K562 (cell line): ENCODE data around the gene AAMP.
A peak's percentile ranks its signal among the peaks of the same experiment; 100 is the strongest.

Experiments
- EP300 ChIP-seq: IDR thresholded peaks from 2 replicates; pipeline ENCODE4 v1.6.1; 2012; ENCODE audit warnings: low read length, improper control_type of control experiment
- EZH2 ChIP-seq: IDR thresholded peaks from 2 replicates; pipeline ENCODE4 v1.6.1; 2012; ENCODE audit warnings: low read depth, mild to moderate bottlenecking, inconsistent platforms, low read length, borderline replicate concordance
- FOXA3 ChIP-seq, 2 experiments: fragments of 450-650 bp in 1 of 2; sonication (generic) in 1 of 2; formaldehyde crosslinking; IDR thresholded peaks in 1 of 2; conservative IDR thresholded peaks in 1 of 2; 2 replicates each; pipeline versions ENCODE4 v1.4.0 to v1.8.0; 2020 to 2022; ENCODE audit warnings: mild to moderate bottlenecking in 2 of 2, missing genetic modification reagents in 1 of 2
- FOXP1 ChIP-seq: sonication (generic); formaldehyde crosslinking; IDR thresholded peaks from 2 replicates; pipeline ENCODE4 v1.8.0; 2022; ENCODE audit warnings: mild to moderate bottlenecking, missing genetic modification reagents
- GATA2 ChIP-seq: sonication (generic); formaldehyde crosslinking; IDR thresholded peaks from 2 replicates; pipeline ENCODE4 v1.4.0; 2020; ENCODE audit warnings: mild to moderate bottlenecking, missing genetic modification reagents
- GATAD2A ChIP-seq: fragments of 450-650 bp; IDR thresholded peaks from 2 replicates; pipeline ENCODE4 v1.6.1; 2017
- POLR2A ChIP-seq: fragments of 450-650 bp; conservative IDR thresholded peaks from 2 replicates; pipeline ENCODE4 v1.6.1; 2016
- RFX1 ChIP-seq: fragments of 450-650 bp; IDR thresholded peaks from 2 replicates; pipeline ENCODE4 v1.6.1; 2016; ENCODE audit warnings: mild to moderate bottlenecking, moderate library complexity
- TF ChIP-seq, protein P1 (sequence below), 3 experiments: IDR thresholded peaks in 2 of 3; conservative IDR thresholded peaks in 1 of 3; 2 replicates each; pipeline ENCODE4 v1.5.1; 2011 to 2012; ENCODE audit warnings: low read length in 3 of 3, mild to moderate bottlenecking in 3 of 3, control low read depth in 2 of 3, improper control_type of control experiment in 1 of 3, inconsistent platforms in 1 of 3, low read depth in 1 of 3, mixed read lengths in 1 of 3, moderate library complexity in 1 of 3; ENCODE audit not compliant: insufficient read depth in 2 of 3
- TF ChIP-seq, protein P2 (sequence below): sonication (generic); formaldehyde crosslinking; IDR thresholded peaks from 2 replicates; pipeline ENCODE4 v1.8.1; 2023; ENCODE audit warnings: mild to moderate bottlenecking, missing genetic modification reagents, moderate library complexity
- TF ChIP-seq, protein P3 (sequence below): sonication (generic); formaldehyde crosslinking; IDR thresholded peaks from 2 replicates; pipeline ENCODE4 v1.5.0; 2020; ENCODE audit warnings: missing genetic modification reagents
- TF ChIP-seq, protein P4 (sequence below): fragments of 250-450 bp; sonication (Bioruptor Pico); IDR thresholded peaks from 2 replicates; pipeline ENCODE4 v1.5.0; 2020; ENCODE audit warnings: mild to moderate bottlenecking, borderline replicate concordance

DNA sequence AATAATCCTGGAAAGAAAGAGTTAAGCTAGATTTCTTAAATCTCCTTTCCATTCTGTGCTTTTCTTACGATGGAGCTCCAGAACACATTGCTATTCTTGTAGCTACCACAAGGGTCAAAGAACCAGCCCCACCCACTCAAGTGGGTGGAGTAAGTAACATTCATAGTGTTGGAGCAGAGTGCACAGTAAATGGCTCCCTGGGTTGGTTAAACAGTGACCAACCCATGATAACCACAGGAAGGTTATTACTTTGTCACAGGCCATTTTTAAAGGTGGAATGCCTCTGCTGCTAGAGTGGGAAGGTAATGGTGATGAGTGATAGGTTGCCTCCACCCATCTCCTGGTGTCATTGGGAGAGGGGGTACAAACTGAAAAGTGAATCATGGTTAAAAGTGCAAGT is 39.1 kb downstream of the AAMP start:
- TF ChIP-seq, protein P1, sequence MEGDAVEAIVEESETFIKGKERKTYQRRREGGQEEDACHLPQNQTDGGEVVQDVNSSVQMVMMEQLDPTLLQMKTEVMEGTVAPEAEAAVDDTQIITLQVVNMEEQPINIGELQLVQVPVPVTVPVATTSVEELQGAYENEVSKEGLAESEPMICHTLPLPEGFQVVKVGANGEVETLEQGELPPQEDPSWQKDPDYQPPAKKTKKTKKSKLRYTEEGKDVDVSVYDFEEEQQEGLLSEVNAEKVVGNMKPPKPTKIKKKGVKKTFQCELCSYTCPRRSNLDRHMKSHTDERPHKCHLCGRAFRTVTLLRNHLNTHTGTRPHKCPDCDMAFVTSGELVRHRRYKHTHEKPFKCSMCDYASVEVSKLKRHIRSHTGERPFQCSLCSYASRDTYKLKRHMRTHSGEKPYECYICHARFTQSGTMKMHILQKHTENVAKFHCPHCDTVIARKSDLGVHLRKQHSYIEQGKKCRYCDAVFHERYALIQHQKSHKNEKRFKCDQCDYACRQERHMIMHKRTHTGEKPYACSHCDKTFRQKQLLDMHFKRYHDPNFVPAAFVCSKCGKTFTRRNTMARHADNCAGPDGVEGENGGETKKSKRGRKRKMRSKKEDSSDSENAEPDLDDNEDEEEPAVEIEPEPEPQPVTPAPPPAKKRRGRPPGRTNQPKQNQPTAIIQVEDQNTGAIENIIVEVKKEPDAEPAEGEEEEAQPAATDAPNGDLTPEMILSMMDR (IDR thresholded peaks at IDR 0.05 in 2 of 3, conservative IDR thresholded peaks at IDR 0.05 in 1 of 3; ENCODE audit: insufficient read depth in 2 of 3, low read depth in 1 of 3, low read length in 3 of 3) = peak; percentile 10 to 18 (median 16); a peak in 2 of 6 replicates
- TF ChIP-seq POLR2A (no peak), FOXP1 (CRISPR knock-in tag) (no peak), RFX1 (no peak), EP300 (no peak), FOXA3 (CRISPR knock-in tag; conservative IDR thresholded peaks at IDR 0.05 in 1 of 2, IDR thresholded peaks at IDR 0.05 in 1 of 2) (no peak), GATA2 (CRISPR knock-in tag) (no peak), EZH2 (no peak), GATAD2A (no peak)
- TF ChIP-seq, protein P2, sequence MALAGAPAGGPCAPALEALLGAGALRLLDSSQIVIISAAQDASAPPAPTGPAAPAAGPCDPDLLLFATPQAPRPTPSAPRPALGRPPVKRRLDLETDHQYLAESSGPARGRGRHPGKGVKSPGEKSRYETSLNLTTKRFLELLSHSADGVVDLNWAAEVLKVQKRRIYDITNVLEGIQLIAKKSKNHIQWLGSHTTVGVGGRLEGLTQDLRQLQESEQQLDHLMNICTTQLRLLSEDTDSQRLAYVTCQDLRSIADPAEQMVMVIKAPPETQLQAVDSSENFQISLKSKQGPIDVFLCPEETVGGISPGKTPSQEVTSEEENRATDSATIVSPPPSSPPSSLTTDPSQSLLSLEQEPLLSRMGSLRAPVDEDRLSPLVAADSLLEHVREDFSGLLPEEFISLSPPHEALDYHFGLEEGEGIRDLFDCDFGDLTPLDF (CRISPR knock-in tag) = no peak
- TF ChIP-seq, protein P3, sequence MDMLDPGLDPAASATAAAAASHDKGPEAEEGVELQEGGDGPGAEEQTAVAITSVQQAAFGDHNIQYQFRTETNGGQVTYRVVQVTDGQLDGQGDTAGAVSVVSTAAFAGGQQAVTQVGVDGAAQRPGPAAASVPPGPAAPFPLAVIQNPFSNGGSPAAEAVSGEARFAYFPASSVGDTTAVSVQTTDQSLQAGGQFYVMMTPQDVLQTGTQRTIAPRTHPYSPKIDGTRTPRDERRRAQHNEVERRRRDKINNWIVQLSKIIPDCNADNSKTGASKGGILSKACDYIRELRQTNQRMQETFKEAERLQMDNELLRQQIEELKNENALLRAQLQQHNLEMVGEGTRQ (CRISPR knock-in tag) = no peak
- TF ChIP-seq, protein P4, sequence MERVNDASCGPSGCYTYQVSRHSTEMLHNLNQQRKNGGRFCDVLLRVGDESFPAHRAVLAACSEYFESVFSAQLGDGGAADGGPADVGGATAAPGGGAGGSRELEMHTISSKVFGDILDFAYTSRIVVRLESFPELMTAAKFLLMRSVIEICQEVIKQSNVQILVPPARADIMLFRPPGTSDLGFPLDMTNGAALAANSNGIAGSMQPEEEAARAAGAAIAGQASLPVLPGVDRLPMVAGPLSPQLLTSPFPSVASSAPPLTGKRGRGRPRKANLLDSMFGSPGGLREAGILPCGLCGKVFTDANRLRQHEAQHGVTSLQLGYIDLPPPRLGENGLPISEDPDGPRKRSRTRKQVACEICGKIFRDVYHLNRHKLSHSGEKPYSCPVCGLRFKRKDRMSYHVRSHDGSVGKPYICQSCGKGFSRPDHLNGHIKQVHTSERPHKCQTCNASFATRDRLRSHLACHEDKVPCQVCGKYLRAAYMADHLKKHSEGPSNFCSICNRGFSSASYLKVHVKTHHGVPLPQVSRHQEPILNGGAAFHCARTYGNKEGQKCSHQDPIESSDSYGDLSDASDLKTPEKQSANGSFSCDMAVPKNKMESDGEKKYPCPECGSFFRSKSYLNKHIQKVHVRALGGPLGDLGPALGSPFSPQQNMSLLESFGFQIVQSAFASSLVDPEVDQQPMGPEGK = no peak
